SK-N-MC (cell line): Measurements from ENCODE around the gene TTC17.

Experiments used
- EZH2 ChIP-seq: fragments of 200-600 bp; sonication (generic); IDR thresholded peaks from one replicate; pipeline ENCODE4 v1.6.1; 2017; ENCODE audit warnings: antibody characterized with exemption
- FOXP2 ChIP-seq: optimal IDR thresholded peaks from 2 replicates; pipeline ENCODE3; 2011; ENCODE audit warnings: mild to moderate bottlenecking, moderate library complexity; ENCODE audit not compliant: insufficient read depth; ENCODE audit errors: extremely low read length, control extremely low read depth
- POLR2AphosphoS5 ChIP-seq: IDR thresholded peaks from 2 replicates; pipeline ENCODE4 v1.6.1; 2012; ENCODE audit warnings: mild to moderate bottlenecking, low read depth, low read length, borderline replicate concordance

DNA sequence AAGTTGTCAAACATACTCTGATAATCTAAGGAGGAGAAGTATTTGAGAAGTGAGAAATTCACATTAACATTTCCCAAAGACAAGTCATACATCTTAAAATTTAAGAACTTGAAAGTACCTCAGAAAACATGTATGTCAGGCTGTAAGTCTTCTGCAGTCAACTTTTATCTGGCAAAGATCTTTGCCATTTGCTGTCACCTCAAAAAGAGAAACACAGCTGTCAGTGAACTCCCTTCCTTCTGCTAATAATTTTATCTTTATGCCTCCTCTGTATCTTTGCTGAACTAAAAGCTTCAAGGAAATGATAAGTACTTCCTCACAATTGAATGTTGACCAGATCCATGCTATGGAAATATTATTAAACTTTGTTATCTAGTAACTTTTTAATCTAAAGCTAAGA lies 18.7 kb downstream of the TTC17 start:
- TF ChIP-seq POLR2AphosphoS5 (no peak), EZH2 (no peak), FOXP2 (no peak)
